OCI-LY3 (cell line): ENCODE data around the gene CPNE6.
"Not testable (repeated sequence)": the region's sequence is repeated elsewhere in the genome, so short reads cannot be mapped to it uniquely, and the experiment has no call there.

ENCODE experiments used
- H2AFZ ChIP-seq: fragments of 200-600, 300-600 bp; shearing (Covaris generic); 2 replicates; pipeline ENCODE4 v1.6.0; 2014; ENCODE audit warnings: antibody characterized with exemption, low read depth, low read length
- H3K27ac ChIP-seq: fragments of 200-600, 300-600 bp; sonication (generic); 2 replicates; pipeline ENCODE4 v1.5.1; 2014; ENCODE audit warnings: mild to moderate bottlenecking, low read length, moderate library complexity, mixed read lengths
- H3K27me3 ChIP-seq: fragments of 200-600, 300-600 bp; sonication (generic); 2 replicates; pipeline ENCODE4 v1.6.1; 2014; ENCODE audit warnings: low read depth, low read length, mixed read lengths
- H3K36me3 ChIP-seq: fragments of 200-600, 300-600 bp; sonication (generic); replicated peaks from 2 replicates; pipeline ENCODE3; 2014; ENCODE audit warnings: low read depth, low read length, mixed read lengths
- H3K4me1 ChIP-seq: fragments of 300-600, 200-600 bp; sonication (generic); 2 replicates; pipeline ENCODE4 v1.6.1; 2014; ENCODE audit warnings: low read length, mixed read lengths
- H3K4me2 ChIP-seq: fragments of 200-600, 300-600 bp; sonication (generic); 2 replicates; pipeline ENCODE4 v1.6.1; 2014; ENCODE audit warnings: low read length, mixed read lengths
- H3K4me3 ChIP-seq: fragments of 300-600, 200-600 bp; sonication (generic); 2 replicates; pipeline ENCODE4 v1.5.1; 2014; ENCODE audit warnings: antibody characterized with exemption, mild to moderate bottlenecking, low read length, moderate library complexity
- H3K79me2 ChIP-seq: fragments of 300-600, 200-600 bp; shearing (Covaris generic); 2 replicates; pipeline ENCODE4 v1.6.1; 2014; ENCODE audit warnings: mild to moderate bottlenecking, low read length, mixed read lengths
- H3K9ac ChIP-seq: fragments of 300-600, 200-600 bp; shearing (Covaris generic); 2 replicates; pipeline ENCODE4 v1.6.0; 2014; ENCODE audit warnings: mild to moderate bottlenecking, low read length, moderate library complexity
- H3K9me3 ChIP-seq: fragments of 200-600, 300-600 bp; shearing (Covaris generic); 2 replicates; pipeline ENCODE4 v1.6.1; 2014; ENCODE audit warnings: low read length, mixed read lengths; ENCODE audit not compliant: insufficient read depth
- H4K20me1 ChIP-seq: fragments of 200-600, 300-600 bp; sonication (generic); 2 replicates; pipeline ENCODE4 v1.6.1; 2016; ENCODE audit warnings: low read length, mixed read lengths; ENCODE audit not compliant: insufficient read depth
- EZH2phosphoT487 ChIP-seq: fragments of 200-600 bp; shearing (Covaris generic); IDR thresholded peaks from 2 replicates; pipeline ENCODE4 v1.6.1; 2018; ENCODE audit warnings: antibody characterized with exemption, mixed run types, low read depth
- TF ChIP-seq, protein P1 (sequence below): fragments of 200-600, 300-600 bp; sonication (generic); IDR thresholded peaks from 2 replicates; pipeline ENCODE4 v1.5.1; 2014; ENCODE audit warnings: antibody characterized with exemption, low read length, low read depth

CPNE6 gene

DNA sequence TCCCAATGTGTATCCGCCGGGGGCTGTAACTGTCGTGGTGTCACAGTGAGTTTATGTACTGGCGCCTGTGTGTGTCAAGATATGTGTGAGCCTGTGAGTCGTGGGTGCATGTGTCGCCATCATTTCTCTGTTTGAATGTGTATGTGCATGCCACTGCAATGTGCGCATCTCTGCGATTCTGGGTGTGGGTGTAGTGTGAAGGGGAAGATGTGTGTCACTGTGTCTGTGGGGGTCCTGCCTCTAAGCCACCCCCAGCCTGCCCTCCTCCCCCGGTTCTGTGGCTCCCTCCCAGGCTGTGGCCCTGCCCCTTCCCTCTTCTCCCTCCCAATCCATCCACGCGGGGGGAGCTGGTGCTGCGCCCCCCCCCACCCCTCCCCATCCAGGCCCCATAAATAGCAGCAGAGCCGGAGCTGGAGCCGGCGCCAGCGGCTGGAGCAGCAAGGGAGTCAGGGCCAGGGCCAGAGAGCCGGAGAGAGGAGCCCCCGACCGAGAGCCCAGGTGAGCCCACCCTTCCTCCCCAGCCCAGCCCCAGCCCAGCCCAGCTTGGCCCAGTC lies at the start of gene CPNE6:
TSS of gene CPNE6 (plus strand) at position 419 of the 554 bp plus-strand sequence. CDS start 1,375 bp downstream, outside the sequence.
- H3K4me3 ChIP-seq: no peak within 1 kb of the TSS
- no peak within 1 kb of the TSS for H3K4me2 ChIP-seq
- no peak for TF ChIP-seq EZH2phosphoT487
- TF ChIP-seq, protein P1, sequence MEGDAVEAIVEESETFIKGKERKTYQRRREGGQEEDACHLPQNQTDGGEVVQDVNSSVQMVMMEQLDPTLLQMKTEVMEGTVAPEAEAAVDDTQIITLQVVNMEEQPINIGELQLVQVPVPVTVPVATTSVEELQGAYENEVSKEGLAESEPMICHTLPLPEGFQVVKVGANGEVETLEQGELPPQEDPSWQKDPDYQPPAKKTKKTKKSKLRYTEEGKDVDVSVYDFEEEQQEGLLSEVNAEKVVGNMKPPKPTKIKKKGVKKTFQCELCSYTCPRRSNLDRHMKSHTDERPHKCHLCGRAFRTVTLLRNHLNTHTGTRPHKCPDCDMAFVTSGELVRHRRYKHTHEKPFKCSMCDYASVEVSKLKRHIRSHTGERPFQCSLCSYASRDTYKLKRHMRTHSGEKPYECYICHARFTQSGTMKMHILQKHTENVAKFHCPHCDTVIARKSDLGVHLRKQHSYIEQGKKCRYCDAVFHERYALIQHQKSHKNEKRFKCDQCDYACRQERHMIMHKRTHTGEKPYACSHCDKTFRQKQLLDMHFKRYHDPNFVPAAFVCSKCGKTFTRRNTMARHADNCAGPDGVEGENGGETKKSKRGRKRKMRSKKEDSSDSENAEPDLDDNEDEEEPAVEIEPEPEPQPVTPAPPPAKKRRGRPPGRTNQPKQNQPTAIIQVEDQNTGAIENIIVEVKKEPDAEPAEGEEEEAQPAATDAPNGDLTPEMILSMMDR: no peak
- no peaks in the 10 kb centered on the region for H4K20me1 ChIP-seq
- H3K27me3 ChIP-seq: no peaks in the 10 kb centered on the region
- no peaks in the 10 kb centered on the region for H3K36me3 ChIP-seq
- H3K27ac ChIP-seq: no peak within 1 kb of the TSS
- H2AFZ ChIP-seq: no peak within 1 kb of the TSS
- no peaks in the 10 kb centered on the region for H3K9me3 ChIP-seq
- H3K79me2 ChIP-seq: no peaks in the 10 kb centered on the region
- H3K4me1 ChIP-seq: peaks cover 15% of the 10 kb centered on the region
- no peak within 1 kb of the TSS for H3K9ac ChIP-seq

DNA sequence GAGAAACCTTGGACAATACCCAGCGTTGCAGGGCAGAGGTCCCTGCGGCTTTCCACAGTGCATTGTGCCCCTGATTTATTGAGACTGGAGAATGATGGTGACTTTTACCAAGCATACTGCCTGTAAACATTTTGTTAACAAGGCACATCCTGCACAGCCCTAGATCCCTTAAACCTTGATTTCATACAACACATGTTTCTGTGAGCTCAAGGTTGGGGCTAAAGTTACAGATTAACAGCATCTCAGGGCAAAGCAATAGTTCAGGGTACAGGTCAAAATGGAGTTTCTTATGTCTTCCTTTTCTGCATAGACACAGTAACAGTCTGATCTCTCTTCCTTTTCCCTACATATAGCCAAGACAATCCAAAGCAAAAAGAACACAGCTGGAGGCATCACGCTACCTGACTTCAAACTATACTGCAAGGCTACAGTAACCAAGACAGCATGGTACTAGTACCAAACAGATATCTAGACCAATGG lies 46.4 kb upstream of the CPNE6 start:
- not testable (repeated sequence) for H3K9me3 ChIP-seq, H3K36me3 ChIP-seq, H4K20me1 ChIP-seq, H3K4me2 ChIP-seq, H3K9ac ChIP-seq, H3K79me2 ChIP-seq, H3K27me3 ChIP-seq, H3K27ac ChIP-seq, H3K4me1 ChIP-seq, H3K4me3 ChIP-seq, H2AFZ ChIP-seq

DNA sequence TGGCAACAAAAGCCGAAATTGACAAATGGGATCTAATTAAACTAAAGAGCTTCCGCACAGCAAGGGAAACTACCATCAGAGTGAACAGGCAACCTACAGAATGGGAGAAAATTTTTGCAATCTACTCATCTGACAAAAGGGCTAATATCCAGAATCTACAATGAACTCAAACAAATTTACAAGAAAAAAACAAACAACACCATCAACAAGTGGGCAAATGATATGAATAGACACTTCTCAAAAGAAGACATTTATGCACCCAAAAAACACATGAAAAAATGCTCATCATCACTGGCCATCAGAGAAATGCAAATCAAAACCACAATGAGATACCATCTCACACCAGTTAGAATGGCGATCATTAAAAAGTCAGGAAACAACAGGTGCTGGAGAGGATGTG lies 41.7 kb upstream of the CPNE6 start:
- H4K20me1 ChIP-seq, H3K4me2 ChIP-seq, H2AFZ ChIP-seq, H3K4me3 ChIP-seq, H3K36me3 ChIP-seq, H3K9me3 ChIP-seq, H3K27me3 ChIP-seq, H3K9ac ChIP-seq, H3K79me2 ChIP-seq, H3K27ac ChIP-seq, H3K4me1 ChIP-seq: not testable (repeated sequence)

DNA sequence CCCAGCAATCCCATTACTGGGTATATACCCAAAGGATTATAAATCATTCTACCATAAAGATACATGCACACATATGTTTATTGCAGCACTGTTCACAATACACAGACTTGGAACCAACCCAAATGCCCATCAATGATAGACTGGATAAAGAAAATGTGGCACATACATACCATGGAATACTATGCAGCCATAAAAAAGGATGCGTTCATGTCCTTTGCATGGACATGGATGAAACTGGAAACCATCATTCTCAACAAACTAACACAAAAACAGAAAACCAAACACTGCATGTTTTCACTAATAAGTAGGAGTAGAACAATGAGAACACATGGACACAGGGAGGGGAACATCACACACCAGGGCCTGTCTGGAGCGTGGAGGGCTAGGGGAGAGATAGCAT lies 40.0 kb upstream of the CPNE6 start:
- H3K9me3 ChIP-seq, H3K4me1 ChIP-seq, H3K79me2 ChIP-seq, H3K27me3 ChIP-seq, H3K4me3 ChIP-seq, H3K36me3 ChIP-seq, H4K20me1 ChIP-seq, H2AFZ ChIP-seq, H3K27ac ChIP-seq, H3K4me2 ChIP-seq, H3K9ac ChIP-seq: not testable (repeated sequence)

DNA sequence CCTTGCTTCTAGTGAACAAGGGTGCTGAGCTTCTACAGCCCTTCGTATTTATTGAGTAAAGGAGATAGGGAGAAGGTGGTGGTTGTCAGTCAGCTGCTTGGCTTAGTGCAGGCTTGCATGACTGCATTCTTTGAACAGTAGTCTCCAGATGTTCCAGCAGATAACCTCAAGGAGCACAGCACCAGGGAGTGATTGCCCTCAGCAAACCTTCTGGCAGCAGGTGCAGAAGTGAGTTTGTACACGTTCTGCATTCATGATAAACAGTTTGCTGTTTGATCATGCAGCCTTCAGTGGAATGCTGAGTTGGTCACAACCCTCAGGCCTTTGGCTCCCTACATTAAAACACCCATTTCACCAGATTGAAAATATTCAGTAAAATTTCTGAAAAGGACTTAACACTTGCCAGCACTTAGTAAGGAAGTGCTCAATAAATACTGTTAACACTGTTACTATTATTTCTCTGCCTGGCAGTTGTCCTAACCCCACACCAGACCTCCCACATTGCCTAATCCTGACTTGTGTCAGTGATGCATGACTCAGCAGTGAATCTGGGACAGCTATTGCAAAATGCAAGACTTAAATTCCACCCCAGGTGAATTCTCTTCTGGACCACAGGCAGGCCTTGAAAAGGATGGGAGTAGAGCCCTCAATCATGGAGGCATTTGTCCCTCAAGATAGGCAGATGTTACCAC lies 38.5 kb upstream of the CPNE6 start:
- no peaks in the 10 kb centered on the region for H4K20me1 ChIP-seq
- no peaks in the 10 kb centered on the region for H3K9me3 ChIP-seq
- no peak overlapping the region for H2AFZ ChIP-seq
- H3K27ac ChIP-seq: no peak overlapping the region
- H3K4me2 ChIP-seq: no peak overlapping the region
- H3K27me3 ChIP-seq: no peaks in the 10 kb centered on the region
- H3K79me2 ChIP-seq: no peaks in the 10 kb centered on the region
- TF ChIP-seq EZH2phosphoT487: no peak
- TF ChIP-seq, protein P1: no peak
- peaks cover 9% of the 10 kb centered on the region for H3K4me1 ChIP-seq
- no peak overlapping the region for H3K4me3 ChIP-seq
- H3K36me3 ChIP-seq: no peaks in the 10 kb centered on the region
- H3K9ac ChIP-seq: no peak overlapping the region

DNA sequence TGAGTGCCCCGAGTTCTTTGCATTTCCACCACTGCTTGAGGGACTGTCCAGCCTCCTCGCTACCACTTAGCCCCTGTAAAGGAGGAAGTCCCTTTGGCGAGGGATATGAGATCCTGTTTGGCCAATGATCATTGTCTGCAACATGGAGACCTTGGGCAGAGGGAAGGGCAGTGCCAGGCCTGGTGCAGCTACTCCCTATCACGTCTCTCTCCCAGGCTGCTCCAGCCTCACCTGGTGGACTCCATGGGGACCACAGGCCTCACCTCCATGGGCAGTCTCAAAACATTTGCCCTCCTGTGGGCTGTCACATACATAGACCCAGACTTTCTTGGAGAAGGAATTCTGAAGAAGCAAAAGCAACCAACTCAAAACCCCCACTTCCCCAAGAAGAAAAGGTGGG lies 35.6 kb upstream of the CPNE6 start:
- H3K9ac ChIP-seq: peak overlapping the region; percentile 77
- peak overlapping the region; percentile 85 for H3K4me3 ChIP-seq
- H2AFZ ChIP-seq: peak overlapping the region; percentile 99; the same call in 1 of the 2 replicates

More for the DNA sequence above, 35.6 kb upstream of the CPNE6 start:
- not testable (repeated sequence) for H3K36me3 ChIP-seq, H4K20me1 ChIP-seq, H3K27ac ChIP-seq, H3K27me3 ChIP-seq, H3K79me2 ChIP-seq, H3K9me3 ChIP-seq, H3K4me1 ChIP-seq
- H3K4me2 ChIP-seq: peak overlapping the region; percentile 90
